22Rv1 (cell line): Measurements from ENCODE around the gene CNOT4.

ENCODE experiments used
- ZFX ChIP-seq: fragments of 450-650 bp; IDR thresholded peaks from 2 replicates; pipeline ENCODE4 v1.6.1; 2017; ENCODE audit warnings: antibody characterized with exemption, borderline replicate concordance
- TF ChIP-seq, protein P1 (sequence below): fragments of 450-650 bp; IDR thresholded peaks from 2 replicates; pipeline ENCODE4 v1.5.1; 2017; ENCODE audit warnings: mild to moderate bottlenecking

- TF ChIP-seq, protein P1, sequence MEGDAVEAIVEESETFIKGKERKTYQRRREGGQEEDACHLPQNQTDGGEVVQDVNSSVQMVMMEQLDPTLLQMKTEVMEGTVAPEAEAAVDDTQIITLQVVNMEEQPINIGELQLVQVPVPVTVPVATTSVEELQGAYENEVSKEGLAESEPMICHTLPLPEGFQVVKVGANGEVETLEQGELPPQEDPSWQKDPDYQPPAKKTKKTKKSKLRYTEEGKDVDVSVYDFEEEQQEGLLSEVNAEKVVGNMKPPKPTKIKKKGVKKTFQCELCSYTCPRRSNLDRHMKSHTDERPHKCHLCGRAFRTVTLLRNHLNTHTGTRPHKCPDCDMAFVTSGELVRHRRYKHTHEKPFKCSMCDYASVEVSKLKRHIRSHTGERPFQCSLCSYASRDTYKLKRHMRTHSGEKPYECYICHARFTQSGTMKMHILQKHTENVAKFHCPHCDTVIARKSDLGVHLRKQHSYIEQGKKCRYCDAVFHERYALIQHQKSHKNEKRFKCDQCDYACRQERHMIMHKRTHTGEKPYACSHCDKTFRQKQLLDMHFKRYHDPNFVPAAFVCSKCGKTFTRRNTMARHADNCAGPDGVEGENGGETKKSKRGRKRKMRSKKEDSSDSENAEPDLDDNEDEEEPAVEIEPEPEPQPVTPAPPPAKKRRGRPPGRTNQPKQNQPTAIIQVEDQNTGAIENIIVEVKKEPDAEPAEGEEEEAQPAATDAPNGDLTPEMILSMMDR, result no peak
- no peak for TF ChIP-seq ZFX
Observed at GRCh38 chr7:135322571-135323340, 187.1 kb downstream of the CNOT4 start.
